Measurements from ENCODE around the gene TXNL4B. TPM values are rescaled to one million over a fixed set of nuclear protein-coding genes. Genes with fewer than 3 reads are reported as not detected.

TXNL4B gene
- total and polyA plus RNA-seq, 9 of the 15 experiments (the other 6 are each of a cell fraction or from before 2014, with no cell fraction given), result 11.9 to 38.0 (median 22.3) TPM

DNA sequence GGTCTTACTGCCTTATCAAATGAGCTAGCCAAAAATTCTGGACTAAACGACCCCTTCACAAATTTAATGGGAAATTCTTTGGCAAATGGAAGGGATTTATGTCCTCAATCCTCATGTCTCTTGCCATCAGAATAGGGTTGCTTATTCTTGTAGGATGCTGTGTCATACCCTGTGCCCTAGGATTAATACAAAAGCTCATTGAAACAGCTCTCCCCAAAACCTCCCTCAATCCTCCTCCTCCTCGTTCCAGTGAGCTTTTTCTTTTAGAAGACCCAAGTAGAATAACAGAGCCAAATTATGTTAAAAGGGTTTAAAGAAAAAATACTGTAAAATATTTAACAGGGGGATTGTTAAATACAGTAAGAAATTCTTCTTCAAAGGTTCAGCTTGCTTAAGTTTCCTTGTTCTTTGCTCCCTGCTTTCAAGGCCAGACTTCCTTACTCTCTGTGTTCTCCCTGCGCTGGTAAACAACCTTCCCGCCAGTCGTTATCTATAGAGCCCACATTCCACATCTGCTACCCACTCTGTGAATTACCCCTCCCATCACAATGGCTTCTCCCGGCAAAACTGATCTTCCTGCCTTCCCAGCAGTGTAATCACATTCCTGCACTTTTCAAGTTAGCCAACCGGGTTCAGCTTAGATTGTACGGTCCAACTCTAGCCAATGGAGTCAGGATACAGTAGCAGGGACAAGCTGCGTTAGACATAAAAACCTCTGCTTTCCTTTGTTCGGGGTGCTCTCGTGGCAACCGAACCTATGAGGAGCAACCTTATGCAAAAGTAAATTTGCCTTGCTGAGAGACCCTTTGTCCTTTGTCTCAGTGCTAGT, 20.7 kb downstream of the TXNL4B start (continued):
- 0 out of 4 replicates have a peak, but pooled peaks of 1 of the 2 experiments have one; percentile 27 for TF ChIP-seq MNT (conservative IDR thresholded peaks at IDR 0.05)
- peak in 1 of 3 experiments; percentile 76 for TF ChIP-seq YY1 (IDR thresholded peaks at IDR 0.05; ENCODE audit: borderline replicate concordance in 1 of 3, control insufficient read depth in 1 of 3, extremely low read depth in 1 of 3, insufficient read depth in 3 of 3, insufficient read length in 1 of 3, insufficient replicate concordance in 2 of 3, low read depth in 1 of 3, low read length in 2 of 3)
- TF ChIP-seq STAT5A (IDR thresholded peaks at IDR 0.05; ENCODE audit: borderline replicate concordance, low read length), result peak; percentile 46; the same call in 1 of the 2 replicates
- peak; percentile 66 for TF ChIP-seq EP300 (IDR thresholded peaks at IDR 0.05; ENCODE audit: low read length)
- TF ChIP-seq ZNF24 (IDR thresholded peaks at IDR 0.05), result peak; percentile 64; the same call in 1 of the 2 replicates
- 0 out of 2 replicates have a peak, but pooled peaks have one; percentile 37 for TF ChIP-seq LCOR (CRISPR knock-in tag; IDR thresholded peaks at IDR 0.05)
- TF ChIP-seq BRD9 (IDR thresholded peaks at IDR 0.05; ENCODE audit: low read depth, partially characterized antibody), result no peak
- TF ChIP-seq ZNF197 (CRISPR knock-in tag; IDR thresholded peaks at IDR 0.05; ENCODE audit: low read depth), result no peak
- TF ChIP-seq TBL1XR1 (IDR thresholded peaks at IDR 0.05; ENCODE audit: low read length in 2 of 2), result peak in 1 of 2 experiments; percentile 29; a peak in 1 of 4 replicates
- TF ChIP-seq ZNF592 (IDR thresholded peaks at IDR 0.05), result peak; percentile 58; the same call in 1 of the 2 replicates
- TF ChIP-seq, protein P1, sequence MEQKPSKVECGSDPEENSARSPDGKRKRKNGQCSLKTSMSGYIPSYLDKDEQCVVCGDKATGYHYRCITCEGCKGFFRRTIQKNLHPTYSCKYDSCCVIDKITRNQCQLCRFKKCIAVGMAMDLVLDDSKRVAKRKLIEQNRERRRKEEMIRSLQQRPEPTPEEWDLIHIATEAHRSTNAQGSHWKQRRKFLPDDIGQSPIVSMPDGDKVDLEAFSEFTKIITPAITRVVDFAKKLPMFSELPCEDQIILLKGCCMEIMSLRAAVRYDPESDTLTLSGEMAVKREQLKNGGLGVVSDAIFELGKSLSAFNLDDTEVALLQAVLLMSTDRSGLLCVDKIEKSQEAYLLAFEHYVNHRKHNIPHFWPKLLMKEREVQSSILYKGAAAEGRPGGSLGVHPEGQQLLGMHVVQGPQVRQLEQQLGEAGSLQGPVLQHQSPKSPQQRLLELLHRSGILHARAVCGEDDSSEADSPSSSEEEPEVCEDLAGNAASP (IDR thresholded peaks at IDR 0.05), result no peak
- TF ChIP-seq ZNF778 (CRISPR knock-in tag; IDR thresholded peaks at IDR 0.05), result no peak
- 0 out of 2 replicates have a peak, but pooled peaks have one; percentile 11 for TF ChIP-seq ATF7 (IDR thresholded peaks at IDR 0.05)
- TF ChIP-seq SPI1 (IDR thresholded peaks at IDR 0.05; ENCODE audit: borderline replicate concordance, low read depth, low read length), result peak; percentile 25; the same call in 1 of the 2 replicates
- peak in 1 of 2 experiments; percentile 54; a peak in 1 of 4 replicates for TF ChIP-seq FOXA3 (CRISPR knock-in tag; conservative IDR thresholded peaks at IDR 0.05 in 1 of 2, IDR thresholded peaks at IDR 0.05 in 1 of 2)
- no peak for TF ChIP-seq XRCC3 (IDR thresholded peaks at IDR 0.05)
- TF ChIP-seq, protein P2, sequence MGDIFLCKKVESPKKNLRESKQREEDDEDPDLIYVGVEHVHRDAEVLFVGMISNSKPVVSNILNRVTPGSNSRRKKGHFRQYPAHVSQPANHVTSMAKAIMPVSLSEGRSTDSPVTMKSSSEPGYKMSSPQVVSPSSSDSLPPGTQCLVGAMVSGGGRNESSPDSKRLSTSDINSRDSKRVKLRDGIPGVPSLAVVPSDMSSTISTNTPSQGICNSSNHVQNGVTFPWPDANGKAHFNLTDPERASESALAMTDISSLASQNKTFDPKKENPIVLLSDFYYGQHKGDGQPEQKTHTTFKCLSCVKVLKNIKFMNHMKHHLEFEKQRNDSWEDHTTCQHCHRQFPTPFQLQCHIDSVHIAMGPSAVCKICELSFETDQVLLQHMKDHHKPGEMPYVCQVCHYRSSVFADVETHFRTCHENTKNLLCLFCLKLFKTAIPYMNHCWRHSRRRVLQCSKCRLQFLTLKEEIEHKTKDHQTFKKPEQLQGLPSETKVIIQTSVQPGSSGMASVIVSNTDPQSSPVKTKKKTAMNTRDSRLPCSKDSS (IDR thresholded peaks at IDR 0.05; ENCODE audit: low read depth, partially characterized antibody), result peak; percentile 61
